WTC11 (cell line): ENCODE data around the gene SOAT1. TPM values are rescaled to one million over a fixed set of nuclear protein-coding genes. Genes with fewer than 3 reads are reported as not detected.

Experiments used
- ATAC-seq: fragments of 200-7000 bp; cut with Tn5 transposase; 2 replicates; pipeline ENCODE4 v1.10.0; 2021; ENCODE audit warnings: mild to moderate bottlenecking, moderate library complexity
- CTCF ChIA-PET: fragments of 300-600 bp; sonication (Branson Sonifier 250); formaldehyde crosslinking; loops from one replicate; lab custom pipeline; 2021; ENCODE audit warnings: antibody characterized with exemption; lab: Charles Lee
- POLR2A ChIA-PET: fragments of 350-600 bp; sonication (Branson Sonifier 250); formaldehyde crosslinking; loops from one replicate; lab custom pipeline; 2021; ENCODE audit warnings: antibody characterized with exemption; lab: Charles Lee
- DNase-seq: peaks from one replicate; pipeline ENCODE4 v3.0.0; 2021; ENCODE audit warnings: low spot score
- H3K27ac Mint-ChIP-seq: 2 replicates; pipeline ENCODE4 v1.8.0; 2021; ENCODE audit warnings: mixed read lengths
- H3K27me3 Mint-ChIP-seq: 2 replicates; pipeline ENCODE4 v1.8.0; 2021; ENCODE audit warnings: low read depth, mild to moderate bottlenecking, moderate library complexity, mixed read lengths
- H3K36me3 Mint-ChIP-seq: 2 replicates; pipeline ENCODE4 v1.8.0; 2021; ENCODE audit warnings: mixed read lengths
- H3K4me1 Mint-ChIP-seq: 2 replicates; pipeline ENCODE4 v1.8.0; 2022; ENCODE audit warnings: mixed read lengths
- H3K4me3 Mint-ChIP-seq: 2 replicates; pipeline ENCODE4 v1.8.0; 2021; ENCODE audit warnings: mild to moderate bottlenecking, moderate library complexity, mixed read lengths
- H3K9me3 Mint-ChIP-seq: 2 replicates; pipeline ENCODE4 v1.8.0; 2021; ENCODE audit warnings: mixed read lengths
- AR ChIP-seq: fragments of 250-450 bp; sonication (Bioruptor Pico); IDR thresholded peaks from 2 replicates; pipeline ENCODE4 v1.9.0; 2021; ENCODE audit warnings: mild to moderate bottlenecking
- ARID4B ChIP-seq: sonication (generic); formaldehyde crosslinking; IDR thresholded peaks from 2 replicates; pipeline ENCODE4 v1.8.0; 2023; ENCODE audit warnings: missing genetic modification reagents, mild to moderate bottlenecking, borderline replicate concordance
- CTCF ChIP-seq: fragments of 200-600 bp; IDR thresholded peaks from 2 replicates; pipeline ENCODE4 v1.8.0; 2022; ENCODE audit warnings: antibody characterized with exemption
- EMX1 ChIP-seq: fragments of 250-450 bp; sonication (Bioruptor Pico); IDR thresholded peaks from 2 replicates; pipeline ENCODE4 v1.8.0; 2021; ENCODE audit warnings: mild to moderate bottlenecking
- NR2C2 ChIP-seq: sonication (generic); formaldehyde crosslinking; IDR thresholded peaks from 2 replicates; pipeline ENCODE4 v1.8.0; 2022; ENCODE audit warnings: mild to moderate bottlenecking, missing genetic modification reagents
- OVOL2 ChIP-seq: fragments of 250-450 bp; sonication (Bioruptor Pico); IDR thresholded peaks from 2 replicates; pipeline ENCODE4 v1.9.0; 2021; ENCODE audit warnings: mild to moderate bottlenecking, borderline replicate concordance
- TEAD1 ChIP-seq: sonication (generic); formaldehyde crosslinking; IDR thresholded peaks from 2 replicates; pipeline ENCODE4 v1.8.0; 2022; ENCODE audit warnings: mild to moderate bottlenecking, missing genetic modification reagents
- USF1 ChIP-seq: sonication (generic); formaldehyde crosslinking; IDR thresholded peaks from 2 replicates; pipeline ENCODE4 v1.8.0; 2022; ENCODE audit warnings: mild to moderate bottlenecking, missing genetic modification reagents
- ZBTB21 ChIP-seq: sonication (generic); formaldehyde crosslinking; IDR thresholded peaks from 2 replicates; pipeline ENCODE4 v1.8.1; 2023; ENCODE audit warnings: mild to moderate bottlenecking, missing genetic modification reagents, borderline replicate concordance
- ZBTB43 ChIP-seq: sonication (generic); formaldehyde crosslinking; IDR thresholded peaks from 2 replicates; pipeline ENCODE4 v1.8.1; 2023; ENCODE audit warnings: mild to moderate bottlenecking, missing genetic modification reagents
- ZNF425 ChIP-seq: fragments of 250-450 bp; sonication (Bioruptor Pico); conservative IDR thresholded peaks from 2 replicates; pipeline ENCODE4 v1.9.0; 2021; ENCODE audit warnings: mild to moderate bottlenecking
- ZSCAN18 ChIP-seq: fragments of 250-450 bp; sonication (Bioruptor Pico); IDR thresholded peaks from 2 replicates; pipeline ENCODE4 v2.1.2; 2022; ENCODE audit warnings: mild to moderate bottlenecking, moderate library complexity
- total RNA-seq: library from RNA; stranded (reverse); gene quantifications from 3 replicates; pipeline ENCODE4 v1.2.3, GENCODE V29; 2021

The SOAT1 gene
- total RNA-seq, 1 experiment from 2014 or later: 2.3 TPM

GRCh38 chr1:179322557-179322956, 29.0 kb downstream of the SOAT1 start:
- H3K27me3 Mint-ChIP-seq: no peaks in the 10 kb centered on the region
- peaks cover 10% of the 10 kb centered on the region for H3K4me1 Mint-ChIP-seq
- H3K27ac Mint-ChIP-seq: no peak overlapping the region
- POLR2A ChIA-PET: no interaction called here
- no peak for DNase-seq
- CTCF ChIA-PET: no interaction called here
- TF ChIP-seq ARID4B (no peak), ZBTB43 (CRISPR knock-in tag) (no peak), AR (no peak), TEAD1 (CRISPR knock-in tag) (no peak), NR2C2 (CRISPR knock-in tag) (no peak), ZSCAN18 (CRISPR knock-in tag) (no peak), OVOL2 (CRISPR knock-in tag) (no peak)
- ATAC-seq: no peak
- no peak overlapping the region for H3K4me3 Mint-ChIP-seq
- H3K9me3 Mint-ChIP-seq: 0 out of 2 replicates have a peak, but pooled peaks cover 4% of the 10 kb centered on the region
- no peaks in the 10 kb centered on the region for H3K36me3 Mint-ChIP-seq

- no peak overlapping the region for H3K27ac Mint-ChIP-seq
- no peak for TF ChIP-seq ZBTB21 (CRISPR knock-in tag)
- no peak for TF ChIP-seq EMX1 (CRISPR knock-in tag)
- no peak for TF ChIP-seq CTCF
- no peak for TF ChIP-seq ZNF425
- TF ChIP-seq USF1 (CRISPR knock-in tag): no peak
- H3K4me1 Mint-ChIP-seq: peaks cover 6% of the 10 kb centered on the region
- DNase-seq (no peak), ATAC-seq (no peak)
- ChIA-PET CTCF (no interaction called here), POLR2A (no interaction called here)
- 0 out of 2 replicates have a peak, but pooled peaks cover 4% of the 10 kb centered on the region for H3K9me3 Mint-ChIP-seq
- H3K27me3 Mint-ChIP-seq: no peaks in the 10 kb centered on the region
- no peak overlapping the region for H3K4me3 Mint-ChIP-seq
- no peaks in the 10 kb centered on the region for H3K36me3 Mint-ChIP-seq
Observed at GRCh38 chr1:179323436-179323835, 29.8 kb downstream of the SOAT1 start.
